PC-3 (cell line): Measurements from ENCODE around the gene SLC16A13. TPM values are rescaled to one million over a fixed set of nuclear protein-coding genes. Genes with fewer than 3 reads are reported as not detected.
"Not testable (repeated sequence)": the region's sequence is repeated elsewhere in the genome, so short reads cannot be mapped to it uniquely, and the experiment has no call there.

ENCODE experiments used
- ATAC-seq: fragments of 200-7000 bp; cut with Tn5 transposase; 2 replicates; pipeline ENCODE4 v1.9.1; 2020; ENCODE audit warnings: mild to moderate bottlenecking, moderate library complexity
- BruUV-seq: library from RNA; stranded (reverse); fragments of 400-500 nt; replicated peaks from 2 replicates; lab custom pipeline; 2021; lab: Mats Ljungman, UMichigan
- CTCF ChIA-PET: fragments of 300-600 bp; sonication (Branson Sonifier 250); formaldehyde crosslinking; loops from one replicate; lab custom pipeline; 2022; ENCODE audit warnings: antibody characterized with exemption; lab: Charles Lee
- POLR2A ChIA-PET: fragments of 300-600 bp; sonication (Branson Sonifier 250); formaldehyde crosslinking; loops from one replicate; lab custom pipeline; 2022; ENCODE audit warnings: antibody characterized with exemption; ENCODE audit not compliant: unreplicated experiment; lab: Charles Lee
- DNase-seq: peaks from one replicate; pipeline ENCODE4 v3.0.0-alpha.2; 2015
- H2AFZ ChIP-seq: fragments of 300-600 bp; sonication (generic); 2 replicates; pipeline ENCODE4 v1.6.0; 2016; ENCODE audit warnings: antibody characterized with exemption, low read length
- H3F3A ChIP-seq: fragments of 300-600 bp; sonication (generic); one replicate; pipeline ENCODE4 v1.6.0; 2017; ENCODE audit warnings: antibody characterized with exemption, low read length, control low read depth, mild to moderate bottlenecking; ENCODE audit not compliant: unreplicated experiment
- H3K27ac ChIP-seq: fragments of 300-600 bp; sonication (generic); 2 replicates; pipeline ENCODE4 v1.5.1; 2016; ENCODE audit warnings: mild to moderate bottlenecking, low read length
- H3K27me3 ChIP-seq: fragments of 300-600 bp; sonication (generic); 2 replicates; pipeline ENCODE4 v1.6.1; 2016; ENCODE audit warnings: low read length, mixed read lengths
- H3K36me3 ChIP-seq: fragments of 300-600 bp; sonication (generic); 2 replicates; pipeline ENCODE4 v1.6.1; 2016; ENCODE audit warnings: low read depth, mixed run types, low read length, mixed read lengths
- H3K4me1 ChIP-seq: fragments of 300-600 bp; sonication (generic); 2 replicates; pipeline ENCODE4 v1.5.1; 2016; ENCODE audit warnings: low read length; ENCODE audit not compliant: insufficient read depth
- H3K4me2 ChIP-seq: fragments of 300-600 bp; sonication (generic); 2 replicates; pipeline ENCODE4 v1.6.0; 2016; ENCODE audit warnings: low read length
- H3K4me3 ChIP-seq: fragments of 300-600 bp; sonication (generic); 2 replicates; pipeline ENCODE4 v1.5.1; 2016; ENCODE audit warnings: mild to moderate bottlenecking, low read length, mixed read lengths
- H3K79me2 ChIP-seq: fragments of 300-600 bp; sonication (generic); 2 replicates; pipeline ENCODE4 v1.6.1; 2017; ENCODE audit warnings: low read length, mixed read lengths
- H3K9ac ChIP-seq: fragments of 300-600 bp; sonication (generic); 2 replicates; pipeline ENCODE4 v1.6.0; 2016; ENCODE audit warnings: mild to moderate bottlenecking, low read length
- H3K9me2 ChIP-seq: fragments of 300-600 bp; sonication (generic); replicated peaks from 2 replicates; pipeline ENCODE4 v1.6.1; 2016; ENCODE audit warnings: mixed run types, low read length, mixed read lengths
- H3K9me3 ChIP-seq: fragments of 300-600 bp; sonication (generic); 2 replicates; pipeline ENCODE4 v1.6.1; 2016; ENCODE audit warnings: low read length, mixed read lengths
- H4K20me1 ChIP-seq: fragments of 300-600 bp; sonication (generic); 2 replicates; pipeline ENCODE4 v1.6.1; 2016; ENCODE audit warnings: low read length, mixed read lengths
- EZH2 ChIP-seq: fragments of 300-600 bp; sonication (generic); IDR thresholded peaks from one replicate; pipeline ENCODE4 v1.6.1; 2017; ENCODE audit warnings: antibody characterized with exemption, mild to moderate bottlenecking, low read length; ENCODE audit not compliant: unreplicated experiment
- EZH2phosphoT487 ChIP-seq: fragments of 300-600 bp; sonication (generic); IDR thresholded peaks from 2 replicates; pipeline ENCODE4 v1.6.1; 2018; ENCODE audit warnings: mild to moderate bottlenecking, antibody characterized with exemption, low read length, borderline replicate concordance
- intact Hi-C: fragments of 100-400 bp; cut with micrococcal nuclease; formaldehyde crosslinking; loops from 2 replicates; pipeline ENCODE4 v1.9.0; 2023
- total RNA-seq: library from RNA; depleted of rRNA; stranded (reverse); fragments of >200 nt; gene quantifications from 2 replicates; pipeline ENCODE4 v1.2.3, GENCODE V29; 2014
- TF ChIP-seq, protein P1 (sequence below): fragments of 300-600 bp; sonication (generic); conservative IDR thresholded peaks from 2 replicates; pipeline ENCODE4 v1.5.1; 2017; ENCODE audit warnings: antibody characterized with exemption, low read depth, mild to moderate bottlenecking, low read length

Gene SLC16A13
- total RNA-seq, 1 experiment from 2014 or later, result 0.62 TPM

DNA sequence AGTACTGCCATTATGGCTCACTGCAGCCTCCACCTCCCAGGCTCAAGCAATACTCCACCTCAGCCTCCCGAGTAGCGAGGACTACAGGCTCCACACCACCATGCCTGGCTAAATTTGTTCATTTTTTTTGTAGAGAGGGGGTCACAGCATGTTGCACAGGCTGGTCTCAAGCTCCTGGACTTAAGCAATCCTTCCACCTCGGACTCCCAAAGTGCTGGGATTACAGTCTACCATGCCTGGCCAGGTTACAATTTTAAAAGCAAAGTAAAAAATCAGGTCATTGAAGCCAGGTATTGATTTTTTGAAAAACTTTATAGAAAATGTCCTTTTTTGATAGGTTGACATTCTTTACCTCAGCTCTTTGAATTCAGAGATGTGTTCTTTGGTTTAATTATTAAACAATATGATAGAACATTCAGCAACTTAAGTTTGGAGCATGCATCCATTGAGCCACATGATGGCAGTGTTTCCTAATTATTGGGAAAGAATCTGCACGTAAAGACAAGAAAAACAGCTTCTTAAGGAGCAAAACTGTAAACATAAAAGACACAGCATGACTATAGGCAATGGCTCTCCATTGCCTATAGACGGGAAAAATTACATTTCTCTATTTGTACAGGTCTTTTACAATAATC, 9.8 kb downstream of the SLC16A13 start:
- intact Hi-C loops, result loop anchor here (1.0 to 5.0 kb wide), 4 partner anchors 91 to 302 kb away; partner anchors contain the start of gene EIF5A
- Histone ChIP-seq H3K9me2 (no peaks in the 10 kb centered on the region), H3F3A (no peaks in the 10 kb centered on the region), H3K27ac (peak overlapping the region; percentile 94), H3K36me3 (no peaks in the 10 kb centered on the region), H3K9me3 (no peaks in the 10 kb centered on the region), H3K79me2 (no peaks in the 10 kb centered on the region), H3K4me1 (peaks cover 33% of the 10 kb centered on the region), H3K27me3 (no peaks in the 10 kb centered on the region), H3K9ac (peak overlapping the region; percentile 65), H3K4me2 (peak overlapping the region; percentile 88), H3K4me3 (peak overlapping the region; percentile 64), H2AFZ (peak overlapping the region; percentile 62), H4K20me1 (no peaks in the 10 kb centered on the region)
- ChIA-PET CTCF (interaction anchor here (0.6 to 2.1 kb wide), 15 partner anchors 9 to 777 kb away, joined by 3 to 11 read pairs (median 3); partner anchors contain the start of genes PHF23 and SLC16A13), POLR2A (interaction anchor here (0.7 kb wide), 1 partner anchor 133 kb away, joined by 3 read pairs; no protein-coding TSS in a partner anchor)
- no TSS peak for BruUV-seq
- TF ChIP-seq EZH2 (no peak), EZH2phosphoT487 (no peak)
- TF ChIP-seq, protein P1, sequence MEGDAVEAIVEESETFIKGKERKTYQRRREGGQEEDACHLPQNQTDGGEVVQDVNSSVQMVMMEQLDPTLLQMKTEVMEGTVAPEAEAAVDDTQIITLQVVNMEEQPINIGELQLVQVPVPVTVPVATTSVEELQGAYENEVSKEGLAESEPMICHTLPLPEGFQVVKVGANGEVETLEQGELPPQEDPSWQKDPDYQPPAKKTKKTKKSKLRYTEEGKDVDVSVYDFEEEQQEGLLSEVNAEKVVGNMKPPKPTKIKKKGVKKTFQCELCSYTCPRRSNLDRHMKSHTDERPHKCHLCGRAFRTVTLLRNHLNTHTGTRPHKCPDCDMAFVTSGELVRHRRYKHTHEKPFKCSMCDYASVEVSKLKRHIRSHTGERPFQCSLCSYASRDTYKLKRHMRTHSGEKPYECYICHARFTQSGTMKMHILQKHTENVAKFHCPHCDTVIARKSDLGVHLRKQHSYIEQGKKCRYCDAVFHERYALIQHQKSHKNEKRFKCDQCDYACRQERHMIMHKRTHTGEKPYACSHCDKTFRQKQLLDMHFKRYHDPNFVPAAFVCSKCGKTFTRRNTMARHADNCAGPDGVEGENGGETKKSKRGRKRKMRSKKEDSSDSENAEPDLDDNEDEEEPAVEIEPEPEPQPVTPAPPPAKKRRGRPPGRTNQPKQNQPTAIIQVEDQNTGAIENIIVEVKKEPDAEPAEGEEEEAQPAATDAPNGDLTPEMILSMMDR, result peak; percentile 87
- ATAC-seq, result peak; percentile 48
- peak; percentile 82 for DNase-seq

DNA sequence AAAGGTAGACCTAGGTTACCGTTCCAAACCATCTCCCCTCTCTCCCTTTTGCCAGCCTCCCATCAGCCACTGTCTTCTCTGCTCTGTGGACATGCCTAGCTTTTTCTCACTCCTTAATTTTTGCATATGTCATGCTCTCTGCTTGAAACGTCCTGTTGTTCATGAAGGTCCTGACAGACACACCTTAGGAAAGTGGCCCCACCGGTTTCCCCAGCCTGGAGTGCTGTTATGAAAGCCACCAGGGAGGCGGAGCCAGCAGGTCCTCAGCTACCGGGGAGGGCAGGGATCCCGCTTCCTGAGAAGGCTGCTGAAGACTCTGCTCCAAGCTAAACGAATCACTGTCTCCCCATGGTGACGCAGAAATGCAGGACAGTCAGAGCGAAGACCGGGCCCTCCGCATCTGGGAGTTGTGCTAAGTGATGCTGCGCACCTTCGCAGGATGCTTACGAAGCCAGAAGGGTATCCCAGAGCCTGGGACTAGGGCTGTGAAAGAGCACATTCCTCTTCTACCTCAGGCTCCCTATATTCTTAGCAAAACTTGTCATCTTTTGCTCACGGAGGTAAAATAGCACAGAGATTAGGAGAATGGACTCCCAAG, 10.4 kb downstream of the SLC16A13 start:
- H3K4me2 ChIP-seq, result peak overlapping the region; percentile 88
- intact Hi-C loops, result loop anchor here (1.0 to 5.0 kb wide), 4 partner anchors 90 to 301 kb away; partner anchors contain the start of gene EIF5A
- H3K9ac ChIP-seq, result peak overlapping the region; percentile 65
- H3K36me3 ChIP-seq, result no peaks in the 10 kb centered on the region
- H3F3A ChIP-seq, result no peaks in the 10 kb centered on the region
- ATAC-seq (peak; percentile 53), DNase-seq (peak; percentile 86)
- CTCF ChIA-PET, result interaction anchor here (0.5 to 2.1 kb wide), 15 partner anchors 11 to 1014 kb away, joined by 3 to 11 read pairs (median 3); partner anchors contain the start of genes PHF23 and SLC16A13
- no peaks in the 10 kb centered on the region for H3K9me2 ChIP-seq
- POLR2A ChIA-PET, result interaction anchor here (0.7 kb wide), 1 partner anchor 132 kb away, joined by 3 read pairs; no protein-coding TSS in a partner anchor
- no peaks in the 10 kb centered on the region for H3K9me3 ChIP-seq
- H3K27ac ChIP-seq, result peak overlapping the region; percentile 94
- no peaks in the 10 kb centered on the region for H3K27me3 ChIP-seq
- no TSS peak for BruUV-seq
- peak overlapping the region; percentile 64 for H3K4me3 ChIP-seq
- no peaks in the 10 kb centered on the region for H4K20me1 ChIP-seq
- H2AFZ ChIP-seq, result peak overlapping the region; percentile 62
- H3K79me2 ChIP-seq, result no peaks in the 10 kb centered on the region
- peaks cover 33% of the 10 kb centered on the region for H3K4me1 ChIP-seq
- TF ChIP-seq, protein P1, result 0 out of 2 replicates have a peak, but pooled peaks have one; percentile 7
- no peak for TF ChIP-seq EZH2

DNA sequence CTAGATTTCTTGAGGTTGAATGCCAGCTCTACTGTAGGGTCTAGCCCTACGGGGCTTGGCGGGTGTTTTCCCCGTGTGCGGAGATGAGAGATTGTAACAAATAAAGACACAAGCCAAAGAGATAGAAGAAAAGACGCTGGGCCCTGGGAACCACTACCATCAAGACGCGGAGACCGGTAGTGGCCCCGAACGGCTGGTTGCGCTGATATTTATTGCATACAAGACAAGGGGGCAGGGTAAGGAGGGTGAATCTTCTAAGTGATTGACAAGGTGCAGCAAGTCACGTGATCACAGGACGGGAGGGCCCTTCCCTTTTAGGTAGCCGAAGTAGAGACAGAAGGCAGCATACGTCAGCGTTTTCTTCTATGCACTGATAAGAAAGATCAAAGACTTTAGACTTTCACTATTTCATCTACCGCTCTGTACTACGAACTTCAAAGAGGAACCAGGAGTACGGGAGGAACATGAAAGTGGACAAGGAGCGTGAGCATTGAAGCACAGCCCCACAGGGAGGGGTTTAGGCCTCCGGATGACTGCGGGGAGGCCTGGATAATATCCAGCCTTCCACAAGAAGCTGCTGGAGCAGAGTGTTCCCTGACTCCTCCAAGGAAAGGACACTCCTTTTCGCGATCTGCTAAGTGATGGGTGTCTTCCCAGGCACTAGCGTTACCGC, 11.0 kb downstream of the SLC16A13 start:
- peak overlapping the region; percentile 94 for H3K27ac ChIP-seq
- H3K27me3 ChIP-seq, H3F3A ChIP-seq, H4K20me1 ChIP-seq, H3K36me3 ChIP-seq, H3K9me3 ChIP-seq, H3K9me2 ChIP-seq, POLR2A ChIA-PET, H3K79me2 ChIP-seq: not testable (repeated sequence)
- H3K4me2 ChIP-seq, result peak overlapping the region; percentile 88
- intact Hi-C loops, result loop anchor here (1.0 to 5.0 kb wide), 4 partner anchors 89 to 300 kb away; partner anchors contain the start of gene EIF5A
- ATAC-seq (peak; percentile 4), DNase-seq (peak; percentile 55)
- H2AFZ ChIP-seq, result peak overlapping the region; percentile 62
- CTCF ChIA-PET, result interaction anchor here (0.5 to 2.1 kb wide), 8 partner anchors 86 to 1013 kb away, joined by 3 to 11 read pairs (median 3); no protein-coding TSS in a partner anchor
- H3K9ac ChIP-seq, result peak overlapping the region; percentile 65
- BruUV-seq, result TSS peak; percentile 69
- H3K4me3 ChIP-seq, result peak overlapping the region; percentile 64
- H3K4me1 ChIP-seq, result peaks cover 33% of the 10 kb centered on the region
